Endodermal cell (in vitro differentiated cells): ENCODE measurements around the gene ANAPC10. TPM values are rescaled to one million over a fixed set of nuclear protein-coding genes. Genes with fewer than 3 reads are reported as not detected.
"Not testable (repeated sequence)": the region's sequence is repeated elsewhere in the genome, so short reads cannot be mapped to it uniquely, and the experiment has no call there.

Experiments used
- DNase-seq: peaks from one replicate; pipeline ENCODE4 v3.0.0-alpha.2; 2017
- H3K27ac ChIP-seq: 2 replicates; pipeline ENCODE4 v1.5.1; 2013; ENCODE audit warnings: mild to moderate bottlenecking, low read depth, low read length, moderate library complexity
- H3K27me3 ChIP-seq: 2 replicates; pipeline ENCODE4 v1.6.1; 2013; ENCODE audit warnings: mild to moderate bottlenecking, low read length, moderate library complexity; ENCODE audit not compliant: insufficient read depth, control insufficient read depth, poor library complexity, severe bottlenecking
- H3K36me3 ChIP-seq: 2 replicates; pipeline ENCODE4 v1.7.0; 2013; ENCODE audit warnings: mild to moderate bottlenecking, low read length, moderate library complexity; ENCODE audit not compliant: control insufficient read depth, insufficient read depth
- H3K4me1 ChIP-seq: one replicate; pipeline ENCODE4 v1.7.0; 2013; ENCODE audit warnings: low read length; ENCODE audit not compliant: control insufficient read depth, insufficient read depth
- H3K4me3 ChIP-seq: 2 replicates; pipeline ENCODE4 v1.5.1; 2013; ENCODE audit warnings: mild to moderate bottlenecking, low read length, moderate library complexity
- H3K9ac ChIP-seq: 2 replicates; pipeline ENCODE4 v1.6.1; 2013; ENCODE audit warnings: mild to moderate bottlenecking, low read length, moderate library complexity; ENCODE audit not compliant: poor library complexity, severe bottlenecking; ENCODE audit errors: extremely low read depth
- H3K9me3 ChIP-seq: 2 replicates; pipeline ENCODE4 v1.6.1; 2013; ENCODE audit warnings: mild to moderate bottlenecking, low read length, moderate library complexity; ENCODE audit not compliant: control insufficient read depth
- H3K27ac Mint-ChIP-seq: 2 replicates; pipeline ENCODE4 v1.8.0; 2020; ENCODE audit warnings: mixed read lengths
- H3K27me3 Mint-ChIP-seq: 2 replicates; pipeline ENCODE4 v1.8.0; 2021; ENCODE audit warnings: mild to moderate bottlenecking, mixed read lengths; ENCODE audit not compliant: insufficient read depth
- H3K36me3 Mint-ChIP-seq: 2 replicates; pipeline ENCODE4 v1.8.0; 2020; ENCODE audit warnings: low read depth, mixed read lengths
- H3K4me1 Mint-ChIP-seq: 2 replicates; pipeline ENCODE4 v1.8.0; 2020; ENCODE audit warnings: mixed read lengths
- H3K4me3 Mint-ChIP-seq: 2 replicates; pipeline ENCODE4 v1.8.0; 2020; ENCODE audit warnings: mild to moderate bottlenecking, moderate library complexity, mixed read lengths
- H3K9me3 Mint-ChIP-seq: 2 replicates; pipeline ENCODE4 v1.8.0; 2020; ENCODE audit warnings: mild to moderate bottlenecking, mixed read lengths
- CTCF ChIP-seq: fragments of 200-600 bp; sonication (generic); conservative IDR thresholded peaks from 2 replicates; pipeline ENCODE4 v1.5.0; 2021; ENCODE audit warnings: antibody characterized with exemption, mild to moderate bottlenecking
- WGBS, 2 experiments: methylation state at CpG; one replicate each; pipeline versions ENCODE4 v1.1.5 to v1.1.7; 2013; ENCODE audit warnings: missing lambda C conversion rate in 2 of 2, mixed read lengths in 1 of 2; ENCODE audit not compliant: insufficient coverage in 1 of 2, insufficient read length in 1 of 2; 5-methylcytosine and 5-hydroxymethylcytosine counted together
- total RNA-seq, 2 donors: library from RNA; stranded (reverse); fragmentation: NEBNext Ultra II Directional in 1 of 2; extraction: Animal tissue kit (Norgen Biotek cat#: 25700) in 1 of 2; gene quantifications; 2 replicates in 1 of 2; 3 replicates in 1 of 2; pipeline ENCODE4 v1.2.1, GENCODE V29; 2021

ANAPC10 gene
- total RNA-seq, 2 donors from 2014 or later, result 25.0 to 29.6 TPM

GRCh38 chr4:145014365-145014764, 83.6 kb downstream of the ANAPC10 start:
- WGBS, 2 experiments, result 93% methylated on average over 4 of the region's 4 CpGs; no CpG with 5 or more reads in 1 of the 2 experiments
- peak; percentile 37 for TF ChIP-seq CTCF
- Histone ChIP-seq H3K27me3 (no peaks in the 10 kb centered on the region), H3K4me1 (no peaks in the 10 kb centered on the region), H3K9ac (no peak overlapping the region), H3K9me3 (peaks cover 34% of the 10 kb centered on the region), H3K4me3 (peak overlapping the region; percentile 68), H3K27ac (no peak overlapping the region), H3K36me3 (peaks cover 5% of the 10 kb centered on the region)
- Mint-ChIP-seq H3K4me3 (no peak overlapping the region), H3K4me1 (peaks cover 24% of the 10 kb centered on the region), H3K9me3 (peaks cover 42% of the 10 kb centered on the region), H3K27ac (peak overlapping the region; percentile 81), H3K27me3 (no peaks in the 10 kb centered on the region), H3K36me3 (peaks cover 47% of the 10 kb centered on the region)
- peak; percentile 72 for DNase-seq

- no peak overlapping the region for H3K4me3 ChIP-seq
- no peaks in the 10 kb centered on the region for H3K27me3 ChIP-seq
- peaks cover 5% of the 10 kb centered on the region for H3K36me3 ChIP-seq
- no peak for DNase-seq
- H3K9me3 ChIP-seq, result peaks cover 26% of the 10 kb centered on the region
- H3K4me1 ChIP-seq, result no peaks in the 10 kb centered on the region
- no peak overlapping the region for H3K9ac ChIP-seq
- no peak overlapping the region for H3K27ac Mint-ChIP-seq
- no peaks in the 10 kb centered on the region for H3K27me3 Mint-ChIP-seq
- TF ChIP-seq CTCF, result no peak
- no peak overlapping the region for H3K4me3 Mint-ChIP-seq
- H3K9me3 Mint-ChIP-seq, result peaks cover 36% of the 10 kb centered on the region
- H3K27ac ChIP-seq, result no peak overlapping the region
- peaks cover 24% of the 10 kb centered on the region for H3K4me1 Mint-ChIP-seq
- peaks cover 44% of the 10 kb centered on the region for H3K36me3 Mint-ChIP-seq
Observed at GRCh38 chr4:145012841-145013240, 85.2 kb downstream of the ANAPC10 start.

GRCh38 chr4:145011636-145012035, 86.4 kb downstream of the ANAPC10 start:
- H3K4me3 Mint-ChIP-seq, result no peak overlapping the region
- peaks cover 5% of the 10 kb centered on the region for H3K36me3 ChIP-seq
- no peak overlapping the region for H3K9ac ChIP-seq
- no peak overlapping the region for H3K27ac Mint-ChIP-seq
- H3K27ac ChIP-seq, result no peak overlapping the region
- DNase-seq, result no peak
- H3K4me1 Mint-ChIP-seq, result peaks cover 26% of the 10 kb centered on the region
- peaks cover 26% of the 10 kb centered on the region for H3K9me3 ChIP-seq
- no peaks in the 10 kb centered on the region for H3K4me1 ChIP-seq
- TF ChIP-seq CTCF, result no peak
- no peak overlapping the region for H3K4me3 ChIP-seq
- H3K36me3 Mint-ChIP-seq, result peaks cover 35% of the 10 kb centered on the region
- H3K27me3 ChIP-seq, result no peaks in the 10 kb centered on the region
- no peaks in the 10 kb centered on the region for H3K27me3 Mint-ChIP-seq
- H3K9me3 Mint-ChIP-seq, result peaks cover 27% of the 10 kb centered on the region

- not testable (repeated sequence) for DNase-seq, H3K27ac Mint-ChIP-seq, H3K36me3 ChIP-seq, H3K4me3 Mint-ChIP-seq, H3K9ac ChIP-seq, H3K27ac ChIP-seq, H3K27me3 Mint-ChIP-seq, H3K27me3 ChIP-seq, H3K4me1 ChIP-seq, H3K4me3 ChIP-seq
- Mint-ChIP-seq H3K9me3 (peaks cover 13% of the 10 kb centered on the region), H3K4me1 (peaks cover 22% of the 10 kb centered on the region), H3K36me3 (peaks cover 31% of the 10 kb centered on the region)
- peaks cover 26% of the 10 kb centered on the region for H3K9me3 ChIP-seq
- 92% methylated on average over 6 of the region's 6 CpGs; no CpG with 5 or more reads in 1 of the 2 experiments for WGBS, 2 experiments
Observed at GRCh38 chr4:145010315-145010714, 87.7 kb downstream of the ANAPC10 start.
